ENCODE results near the gene MAPKAPK5.

- TF ChIP-seq CTCF (CRISPR knock-in tag; IDR thresholded peaks at IDR 0.05): no peak
- TF ChIP-seq ZNF550 (CRISPR knock-in tag; IDR thresholded peaks at IDR 0.05; ENCODE audit: borderline replicate concordance): no peak
- TF ChIP-seq BCL3 (CRISPR knock-in tag; IDR thresholded peaks at IDR 0.05): no peak
- no peak for TF ChIP-seq TCF7L2 (IDR thresholded peaks at IDR 0.05; ENCODE audit: low read depth, low read length)
- no peak for TF ChIP-seq POLR2A (IDR thresholded peaks at IDR 0.05; ENCODE audit: insufficient read depth in 1 of 2, low read depth in 2 of 2, low read length in 2 of 2)
Measured at GRCh38 chr12:111816065-111816615, 25.9 kb upstream of the MAPKAPK5 start.

Data from HepG2 (cell line).